Embryonic facial prominence (tissue), 1 donor: Measurements from ENCODE around the gene GGT5.
"Not testable (repeated sequence)": the region's sequence is repeated elsewhere in the genome, so short reads cannot be mapped to it uniquely, and the experiment has no call there.

Experiments used
- DNase-seq: peaks from one replicate; pipeline ENCODE4 v3.0.0-alpha.2; 2016; ENCODE audit errors: extremely low spot score

GGT5 gene

DNA sequence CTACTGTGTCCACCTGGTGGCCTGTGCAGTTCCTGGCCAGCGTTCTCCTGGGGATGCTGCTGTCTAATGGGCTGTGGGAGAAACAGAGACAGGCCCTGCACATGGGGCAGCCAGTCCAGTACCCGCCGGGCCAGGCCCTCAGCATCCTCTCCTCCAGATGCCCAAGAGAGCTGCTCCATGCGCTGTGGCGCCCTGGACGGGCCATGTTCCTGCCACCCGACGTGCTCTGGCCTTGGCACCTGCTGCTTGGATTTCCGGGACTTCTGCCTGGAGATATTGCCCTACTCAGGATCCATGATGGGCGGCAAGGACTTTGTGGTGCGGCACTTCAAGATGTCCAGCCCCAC is 62.0 kb downstream of the GGT5 start:
- DNase-seq = not testable (repeated sequence)

- no peak for DNase-seq
Observed at GRCh38 chr22:24181996-24182899, 62.6 kb downstream of the GGT5 start.

DNA sequence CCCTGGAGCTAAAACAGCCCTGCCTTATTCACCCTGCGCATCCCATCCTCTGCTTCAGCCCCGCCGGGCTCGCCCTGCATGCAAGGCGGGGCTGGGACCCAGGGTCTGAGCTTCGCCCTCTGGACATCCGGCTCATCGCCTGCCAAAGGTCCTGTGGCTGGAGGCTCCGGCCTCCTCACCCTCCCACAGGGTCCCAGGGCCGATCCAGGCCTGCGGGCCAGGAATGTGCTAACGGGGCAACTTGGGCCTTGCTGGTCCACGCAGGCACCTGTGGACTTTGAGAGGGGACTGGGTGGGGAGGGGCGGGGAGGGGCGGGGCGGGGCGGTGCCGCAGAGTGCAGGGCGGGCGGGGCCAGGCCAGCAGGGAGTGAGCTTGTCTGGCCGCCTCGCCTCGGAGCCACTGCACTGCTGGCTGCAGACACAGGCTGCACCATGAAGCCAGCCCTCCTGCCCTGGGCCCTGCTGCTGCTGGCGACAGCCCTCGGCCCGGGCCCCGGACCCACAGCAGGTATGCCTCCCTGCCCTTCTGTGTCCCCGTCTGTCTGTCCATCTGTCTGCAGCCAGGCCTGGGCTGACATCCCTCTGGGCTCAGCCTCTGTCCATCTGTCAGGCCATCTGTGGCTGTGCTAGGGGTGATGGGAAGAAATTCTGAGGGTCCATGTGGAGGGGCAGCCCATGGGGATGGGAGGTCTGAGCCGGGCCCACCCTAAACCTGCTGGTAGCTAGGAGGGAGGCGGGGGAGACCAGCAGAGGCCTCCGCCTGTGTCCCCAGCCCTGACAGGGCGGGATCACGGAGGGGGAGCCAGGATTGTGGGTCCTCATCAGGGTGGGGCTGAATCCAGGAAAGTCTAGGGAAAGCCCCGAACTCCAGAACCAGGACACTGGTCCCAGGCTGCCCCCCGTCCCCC is 63.5 kb downstream of the GGT5 start, which contains the start of gene SUSD2:
SUSD2 (plus strand) TSS at position 400 of the 908 bp plus-strand sequence; CDS start at position 433, 33 bp downstream.
- DNase-seq = no peak

DNA sequence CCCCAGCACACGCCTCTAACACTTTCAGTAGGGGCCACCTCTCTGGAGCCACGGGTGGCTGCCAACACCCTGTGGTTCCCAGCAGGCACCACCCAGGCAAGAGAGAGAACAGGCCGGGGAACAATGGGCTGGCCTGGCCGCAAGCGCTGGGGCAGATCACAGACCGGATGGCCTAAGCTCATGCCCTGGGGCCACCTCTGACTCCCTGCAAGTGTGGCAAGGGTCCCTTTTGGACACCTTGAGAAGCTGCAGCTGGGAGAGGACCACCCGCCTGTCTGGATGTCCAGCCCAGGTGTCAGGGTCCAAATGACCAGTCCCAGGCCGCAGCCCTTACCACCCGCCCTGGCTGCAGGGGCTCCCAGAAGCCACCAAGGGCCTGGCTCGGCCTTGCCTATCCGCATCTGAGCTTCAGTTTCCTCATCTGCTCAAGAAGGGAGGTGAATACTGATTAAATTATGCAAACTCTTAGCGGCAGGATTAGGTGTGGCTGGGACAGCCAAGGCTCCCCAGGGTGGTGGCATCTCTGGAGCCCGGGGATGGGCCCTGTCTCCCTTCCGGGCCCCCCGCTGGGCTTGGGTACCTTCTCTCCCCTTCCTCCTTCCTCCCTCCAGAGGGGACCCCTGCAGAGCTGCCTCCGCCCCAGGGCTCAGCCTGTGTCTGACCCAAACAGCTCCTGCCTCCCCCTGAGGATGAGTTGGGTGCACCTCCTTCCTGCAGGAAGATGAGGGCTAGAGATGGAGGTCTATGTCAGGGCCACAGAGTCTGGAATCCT is 64.4 kb downstream of the GGT5 start:
- DNase-seq = no peak

DNA sequence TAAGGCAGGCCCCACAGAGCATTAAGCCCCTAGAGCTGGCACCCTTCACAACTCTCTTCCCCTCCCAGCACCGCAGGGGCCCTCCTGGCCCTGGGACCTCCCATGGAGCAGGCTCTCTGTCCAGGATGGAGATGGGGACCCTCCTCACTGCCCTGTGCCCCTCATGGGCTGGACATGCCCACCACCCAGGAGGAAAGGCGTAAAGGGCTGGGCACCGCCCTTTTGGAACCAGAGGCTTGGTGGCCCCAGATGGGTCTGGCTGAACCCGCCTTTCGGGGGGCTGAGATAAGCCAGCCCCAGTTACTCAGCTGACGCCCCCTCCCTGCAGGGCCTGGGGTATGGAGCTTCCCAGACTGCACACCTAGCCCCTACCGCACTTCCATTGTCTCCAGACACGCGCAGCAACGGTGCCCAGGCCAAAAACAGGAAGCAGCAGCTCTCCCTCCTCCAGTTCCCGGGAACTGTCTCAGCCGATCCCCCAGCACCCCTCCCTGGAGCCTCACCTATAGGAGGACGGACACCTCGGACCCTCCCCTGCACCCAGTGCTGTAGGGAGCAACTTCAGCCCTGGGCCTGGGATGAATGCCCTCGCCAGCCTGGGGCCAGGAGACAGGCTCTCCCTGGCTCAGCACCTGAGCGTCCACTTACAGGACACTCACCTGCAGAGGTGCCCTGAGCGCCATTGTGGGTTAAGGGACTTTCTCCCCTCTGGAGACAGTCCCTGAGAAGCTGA is 65.2 kb downstream of the GGT5 start:
- DNase-seq = no peak

- no peak for DNase-seq
Observed at GRCh38 chr22:24178502-24179440, 66.1 kb downstream of the GGT5 start.

GRCh38 chr22:24178021-24178431 is 66.9 kb downstream of the GGT5 start:
- no peak for DNase-seq

- DNase-seq = no peak
Observed at GRCh38 chr22:24177456-24177855, 67.4 kb downstream of the GGT5 start.

DNA sequence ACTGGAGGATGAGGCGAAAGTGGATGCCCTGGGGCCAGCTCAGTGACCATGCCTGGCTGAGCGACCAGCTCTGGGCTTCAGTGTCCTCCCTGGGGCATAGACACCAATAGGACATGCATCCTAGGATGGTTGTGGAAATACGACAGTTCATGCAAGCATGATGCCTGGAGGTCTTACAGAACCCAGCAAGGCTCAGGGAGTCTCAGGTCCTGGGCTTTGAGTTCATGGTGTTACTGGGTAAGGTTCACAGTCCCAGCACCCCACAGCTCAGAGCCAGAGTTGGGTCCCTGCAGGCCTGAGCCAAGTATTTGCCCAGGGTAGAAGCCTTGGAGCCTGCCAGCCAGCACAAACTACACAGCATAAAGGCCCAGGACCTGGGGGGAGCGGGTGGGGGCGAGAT is 67.8 kb downstream of the GGT5 start:
- DNase-seq = no peak

- DNase-seq = no peak
Observed at GRCh38 chr22:24176630-24177029, 68.3 kb downstream of the GGT5 start.

GRCh38 chr22:24176040-24176439 is 68.8 kb downstream of the GGT5 start:
- DNase-seq = no peak

- no peak for DNase-seq
Observed at GRCh38 chr22:24175160-24175808, 69.6 kb downstream of the GGT5 start.

GRCh38 chr22:24171822-24172221 is 73.1 kb downstream of the GGT5 start:
- no peak for DNase-seq

DNA sequence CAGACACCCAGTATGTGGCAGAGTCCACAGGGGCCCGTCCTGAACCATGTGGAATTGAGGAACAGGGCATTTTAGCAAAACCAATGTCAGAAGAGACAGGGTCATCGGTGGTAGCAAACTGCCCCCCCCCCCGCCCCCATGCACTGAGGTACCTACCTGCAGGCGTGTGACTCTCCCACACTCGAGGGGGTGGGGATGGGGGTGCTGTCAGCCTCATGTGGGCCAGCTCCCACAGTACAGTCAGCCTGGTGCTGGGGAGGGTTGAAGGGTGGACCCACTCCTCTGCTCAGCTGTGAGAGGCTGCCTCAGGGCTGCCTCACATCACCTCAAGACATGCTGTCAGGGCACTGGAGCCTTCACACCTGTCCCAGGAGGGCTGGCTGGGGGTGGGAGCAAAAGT is 74.2 kb downstream of the GGT5 start:
- DNase-seq = no peak

DNA sequence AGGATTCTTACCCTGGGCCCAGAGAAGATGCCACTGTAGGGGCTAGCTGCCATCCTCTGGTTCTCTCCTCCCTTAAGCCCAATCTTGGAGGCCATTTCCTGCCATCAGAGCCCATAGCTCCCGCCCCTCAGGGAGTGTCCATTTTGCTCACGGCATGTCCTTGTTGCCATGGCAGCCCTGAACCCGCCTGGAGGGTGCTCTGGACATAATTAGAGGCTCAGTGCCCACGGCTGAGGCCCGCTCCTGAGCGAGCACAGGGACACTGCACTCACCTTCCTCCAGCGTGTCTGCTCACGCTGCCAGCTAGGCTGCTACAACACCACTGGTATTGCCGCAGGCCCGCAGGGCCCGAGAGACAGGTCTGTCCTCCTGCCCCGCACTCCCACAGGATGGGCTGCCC is 74.7 kb downstream of the GGT5 start:
- DNase-seq = no peak
